Muscle of back (tissue), 11 donors: ENCODE results near the gene ZNF382. TPM values are rescaled to one million over a fixed set of nuclear protein-coding genes. Genes with fewer than 3 reads are reported as not detected.

Experiments
- DNase-seq, 3 donors: peaks; one replicate each; pipeline versions ENCODE4 v3.0.0 to v3.0.0-alpha.2; 2013
- polyA plus RNA-seq, 10 donors: library from polyadenylated mRNA; unstranded; fragments of 120-200 nt; gene quantifications; one replicate each; pipeline ENCODE4 v1.2.1, GENCODE V29; 2013; ENCODE audit not compliant: insufficient read length in 10 of 10

ZNF382 gene
- polyA plus RNA-seq, 10 donors: 5.3 to 15.2 (median 9.1) TPM

DNA sequence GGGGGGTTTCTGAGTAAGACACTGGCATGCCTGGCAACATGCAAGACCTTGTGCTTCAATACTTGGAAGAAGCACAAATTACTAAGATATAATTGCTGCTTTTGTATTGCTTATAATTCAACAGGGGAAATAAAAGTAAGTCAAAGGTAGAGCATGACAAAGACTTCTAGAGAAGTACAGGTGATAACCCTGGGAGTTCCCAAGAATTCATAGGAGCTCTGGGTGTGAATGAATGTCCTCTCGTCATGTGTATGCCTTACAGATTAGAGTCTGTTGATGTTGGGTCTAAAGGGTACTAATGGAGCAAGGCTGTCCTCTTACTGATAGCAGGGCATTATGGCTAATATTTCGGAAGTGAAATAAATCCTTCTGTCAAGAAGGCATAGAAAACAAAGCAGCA is 69.1 kb downstream of the ZNF382 start:
- no peak for DNase-seq

DNA sequence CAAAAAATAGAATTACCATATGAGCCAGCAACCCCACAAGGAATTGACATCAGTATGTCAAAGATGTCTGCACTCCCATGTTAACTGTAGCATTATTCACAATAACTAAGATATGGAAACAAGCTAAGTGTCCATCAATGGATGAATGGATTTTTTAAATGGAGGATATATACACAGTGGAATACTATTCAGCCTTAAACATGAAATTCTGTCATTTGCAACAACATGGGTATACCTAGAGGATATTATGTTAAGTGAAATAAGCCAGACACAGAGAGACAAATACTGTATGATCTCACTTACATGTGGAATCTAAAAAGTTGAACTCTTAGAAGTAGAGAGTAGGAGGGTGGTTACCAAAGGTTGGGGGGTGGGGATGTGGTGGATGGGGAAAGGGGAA is 74.3 kb downstream of the ZNF382 start:
- DNase-seq: no peak

Other genes with a start within 250 kb of the ZNF382 start
- 1 to 10 TPM; 4.3 to 8.2 (median 6.1) TPM for gene ZFP14, start 226.1 kb upstream of the ZNF382 start, polyA plus RNA-seq
- gene ZFP82, start 186.7 kb upstream of the ZNF382 start, polyA plus RNA-seq: 10 to 100 TPM in 3 of 10 donors, 1 to 10 TPM in 7; 8.2 to 11.4 (median 9.4) TPM
- 10 to 100 TPM in 7 of 10 donors, 1 to 10 TPM in 3; 8.0 to 13.2 (median 10.3) TPM for gene ZNF566, start 115.8 kb upstream of the ZNF382 start, polyA plus RNA-seq
- gene ZNF260, start 77.0 kb upstream of the ZNF382 start, polyA plus RNA-seq: 10 to 100 TPM; 10.1 to 16.4 (median 14.0) TPM
- 10 to 100 TPM in 8 of 10 donors, 1 to 10 TPM in 2; 8.5 to 23.8 (median 15.0) TPM for gene ZNF529, start 32.0 kb upstream of the ZNF382 start, polyA plus RNA-seq
- gene ZNF461, start 61.5 kb downstream of the ZNF382 start, polyA plus RNA-seq: 10 to 100 TPM in 3 of 10 donors, 1 to 10 TPM in 7; 5.5 to 11.8 (median 8.4) TPM
- 10 to 100 TPM in 1 of 10 donors, 1 to 10 TPM in 9; 6.9 to 10.8 (median 8.5) TPM for gene ZNF567, start 82.3 kb downstream of the ZNF382 start, polyA plus RNA-seq
- gene ZNF850, start 167.5 kb downstream of the ZNF382 start, polyA plus RNA-seq: 1 to 10 TPM in 9 of 10 donors, under 1 TPM in 1; 0.89 to 2.6 (median 1.6) TPM
- 10 to 100 TPM in 1 of 10 donors, 1 to 10 TPM in 9; 6.1 to 10.5 (median 7.8) TPM for gene ZNF790, start 233.1 kb downstream of the ZNF382 start, polyA plus RNA-seq
- gene ZNF345, start 245.6 kb downstream of the ZNF382 start, polyA plus RNA-seq: 10 to 100 TPM in 1 of 10 donors, 1 to 10 TPM in 9; 4.2 to 10.1 (median 6.3) TPM